OCI-LY7 (cell line): ENCODE measurements around the gene SLC39A8. TPM values are rescaled to one million over a fixed set of nuclear protein-coding genes. Genes with fewer than 3 reads are reported as not detected.

Experiments used
- BruUV-seq: library from RNA; stranded (reverse); fragments of 400-500 nt; replicated peaks from 2 replicates; lab custom pipeline; 2021; lab: Mats Ljungman, UMichigan
- CTCF ChIA-PET: fragments of 300-600 bp; sonication (Branson Sonifier 250); formaldehyde crosslinking; loops from one replicate; lab custom pipeline; 2022; ENCODE audit warnings: antibody characterized with exemption; ENCODE audit not compliant: unreplicated experiment; lab: Charles Lee
- POLR2A ChIA-PET: fragments of 300-600 bp; sonication (Branson Sonifier 250); formaldehyde crosslinking; loops from one replicate; lab custom pipeline; 2022; ENCODE audit warnings: antibody characterized with exemption; lab: Charles Lee
- DNase-seq: peaks from one replicate; pipeline ENCODE4 v3.0.0-alpha.2; 2015; ENCODE audit warnings: low spot score
- H2AFZ ChIP-seq: fragments of 200-600 bp; sonication (generic), shearing (Covaris generic); 2 replicates; pipeline ENCODE4 v1.6.1; 2014; ENCODE audit warnings: mild to moderate bottlenecking, antibody characterized with exemption, low read length, moderate library complexity
- H3K27ac ChIP-seq: fragments of 200-600 bp; sonication (generic); 2 replicates; pipeline ENCODE4 v1.5.1; 2014; ENCODE audit warnings: mixed run types, low read depth, mild to moderate bottlenecking, moderate library complexity, low read length, inconsistent platforms; ENCODE audit not compliant: poor library complexity, severe bottlenecking
- H3K36me3 ChIP-seq: fragments of 200-600 bp; sonication (generic); 2 replicates; pipeline ENCODE4 v1.6.1; 2014; ENCODE audit warnings: mild to moderate bottlenecking, antibody characterized with exemption, low read length, moderate library complexity, mixed read lengths; ENCODE audit not compliant: insufficient read depth
- H3K4me1 ChIP-seq: fragments of 200-600 bp; sonication (generic); 2 replicates; pipeline ENCODE4 v1.5.1; 2014; ENCODE audit warnings: mild to moderate bottlenecking, low read length; ENCODE audit not compliant: insufficient read depth, poor library complexity, severe bottlenecking
- H3K4me2 ChIP-seq: fragments of 200-600 bp; sonication (generic); 2 replicates; pipeline ENCODE4 v1.6.1; 2014; ENCODE audit warnings: mild to moderate bottlenecking, low read length
- H3K4me3 ChIP-seq: fragments of 200-600 bp; sonication (generic); 2 replicates; pipeline ENCODE4 v1.5.1; 2014; ENCODE audit warnings: mild to moderate bottlenecking, low read depth, low read length; ENCODE audit not compliant: poor library complexity, severe bottlenecking
- H3K79me2 ChIP-seq: fragments of 200-600 bp; sonication (generic); 2 replicates; pipeline ENCODE4 v1.6.1; 2016; ENCODE audit warnings: low read depth, mild to moderate bottlenecking, low read length, moderate library complexity, mixed read lengths; ENCODE audit not compliant: insufficient read depth
- H3K9me2 ChIP-seq: fragments of 200-600 bp; sonication (generic); 2 replicates; pipeline ENCODE4 v1.6.1; 2016; ENCODE audit warnings: mild to moderate bottlenecking, low read length, mixed read lengths; ENCODE audit not compliant: insufficient read depth
- H3K9me3 ChIP-seq: fragments of 200-600 bp; sonication (generic); 2 replicates; pipeline ENCODE4 v1.6.1; 2014; ENCODE audit warnings: mild to moderate bottlenecking, mixed run types, low read length, mixed read lengths
- H4K20me1 ChIP-seq: fragments of 200-600 bp; sonication (generic); 2 replicates; pipeline ENCODE4 v1.6.1; 2014; ENCODE audit warnings: mild to moderate bottlenecking, antibody characterized with exemption, low read length, moderate library complexity, mixed read lengths; ENCODE audit not compliant: insufficient read depth
- CTCF ChIP-seq: fragments of 200-600 bp; sonication (generic); conservative IDR thresholded peaks from 2 replicates; pipeline ENCODE4 v1.5.1; 2014; ENCODE audit warnings: mild to moderate bottlenecking, antibody characterized with exemption, low read length, moderate library complexity, mixed read lengths
- EZH2phosphoT487 ChIP-seq: fragments of 200-600 bp; sonication (generic); IDR thresholded peaks from 2 replicates; pipeline ENCODE4 v1.6.1; 2018; ENCODE audit warnings: low read depth, borderline replicate concordance, mild to moderate bottlenecking, mixed run types, antibody characterized with exemption, low read length, moderate library complexity, mixed read lengths
- intact Hi-C: fragments of 100-400 bp; cut with micrococcal nuclease; formaldehyde crosslinking; loops from one replicate; pipeline ENCODE4 v1.10.0; 2022; ENCODE audit not compliant: unreplicated experiment
- total RNA-seq, 2 experiments: library from RNA; depleted of rRNA in 1 of 2; stranded (reverse); fragments of >200 nt in 1 of 2; shearing (Covaris generic) in 1 of 2; gene quantifications; 2 replicates each; pipeline ENCODE4 v1.2.3, GENCODE V29; 2014 to 2022

Gene SLC39A8
- total RNA-seq, 2 experiments from 2014 or later: 35.4 to 57.0 TPM

GRCh38 chr4:102319594-102319993 lies 25.7 kb downstream of the SLC39A8 start:
- CTCF ChIA-PET: no interaction called here
- Histone ChIP-seq H3K9me3 (no peaks in the 10 kb centered on the region), H3K4me1 (peaks cover 23% of the 10 kb centered on the region), H3K27ac (no peak overlapping the region), H3K4me2 (no peak overlapping the region), H2AFZ (no peak overlapping the region), H3K9me2 (no peaks in the 10 kb centered on the region), H3K4me3 (no peak overlapping the region), H3K79me2 (peaks cover 23% of the 10 kb centered on the region; the same call in 1 of the 2 replicates), H3K36me3 (peaks cover 7% of the 10 kb centered on the region; the same call in 1 of the 2 replicates), H4K20me1 (peaks cover 9% of the 10 kb centered on the region)
- TF ChIP-seq EZH2phosphoT487: no peak
- no peak for TF ChIP-seq CTCF
- DNase-seq: no peak
- no TSS peak for BruUV-seq
- intact Hi-C loops: no loop called here
- POLR2A ChIA-PET: interaction anchor here (1.3 kb wide), 1 partner anchor 26 kb away, joined by 4 read pairs; the partner anchor contains the start of gene SLC39A8

- no peak overlapping the region for H3K4me3 ChIP-seq
- peaks cover 23% of the 10 kb centered on the region; the same call in 1 of the 2 replicates for H3K79me2 ChIP-seq
- peaks cover 21% of the 10 kb centered on the region for H3K4me1 ChIP-seq
- DNase-seq: no peak
- H3K27ac ChIP-seq: no peak overlapping the region
- ChIA-PET CTCF (interaction anchor here (0.7 kb wide), 1 partner anchor 19 kb away, joined by 3 read pairs; no protein-coding TSS in a partner anchor), POLR2A (interaction anchor here (0.9 to 1.3 kb wide), 2 partner anchors 11 to 27 kb away, joined by 3 to 4 read pairs; partner anchors contain the start of gene SLC39A8)
- no peak overlapping the region for H3K4me2 ChIP-seq
- intact Hi-C loops: no loop called here
- BruUV-seq: no TSS peak
- no peaks in the 10 kb centered on the region for H3K9me3 ChIP-seq
- H2AFZ ChIP-seq: no peak overlapping the region
- peaks cover 13% of the 10 kb centered on the region for H3K36me3 ChIP-seq
- H3K9me2 ChIP-seq: no peaks in the 10 kb centered on the region
- TF ChIP-seq EZH2phosphoT487 (no peak), CTCF (no peak)
- H4K20me1 ChIP-seq: peaks cover 9% of the 10 kb centered on the region
Observed at GRCh38 chr4:102318526-102318925, 26.8 kb downstream of the SLC39A8 start.

DNA sequence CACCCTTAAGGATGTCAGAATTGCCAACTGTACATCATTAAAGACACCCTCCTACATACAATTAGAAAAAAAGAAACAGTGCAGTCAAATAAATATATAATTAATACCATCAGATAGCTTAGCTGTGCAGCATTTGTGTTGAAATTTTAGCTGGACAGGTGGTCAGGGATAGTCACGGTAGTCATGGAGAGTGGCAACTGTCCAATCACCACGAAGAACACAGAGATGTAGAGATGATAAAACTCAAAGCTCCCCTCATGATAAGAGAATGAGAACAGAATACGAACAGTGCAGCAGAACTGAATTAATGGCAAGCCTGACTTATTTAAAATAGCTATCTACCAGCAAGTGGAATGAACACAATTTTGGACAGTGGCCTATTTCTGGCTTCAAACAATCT lies 27.2 kb downstream of the SLC39A8 start:
- H3K36me3 ChIP-seq: peaks cover 13% of the 10 kb centered on the region
- no peaks in the 10 kb centered on the region for H3K9me2 ChIP-seq
- H3K79me2 ChIP-seq: peaks cover 23% of the 10 kb centered on the region; the same call in 1 of the 2 replicates
- H4K20me1 ChIP-seq: peaks cover 9% of the 10 kb centered on the region
- no peak overlapping the region for H2AFZ ChIP-seq
- TF ChIP-seq CTCF (no peak), EZH2phosphoT487 (no peak)
- ChIA-PET CTCF (interaction anchor here (0.7 kb wide), 1 partner anchor 19 kb away, joined by 3 read pairs; no protein-coding TSS in a partner anchor), POLR2A (interaction anchor here (0.9 to 1.3 kb wide), 3 partner anchors 12 to 27 kb away, joined by 3 to 4 read pairs (median 3); partner anchors contain the start of gene SLC39A8)
- no peaks in the 10 kb centered on the region for H3K9me3 ChIP-seq
- no peak overlapping the region for H3K27ac ChIP-seq
- no TSS peak for BruUV-seq
- intact Hi-C loops: no loop called here
- no peak for DNase-seq
- no peak overlapping the region for H3K4me2 ChIP-seq
- H3K4me3 ChIP-seq: no peak overlapping the region
- peaks cover 21% of the 10 kb centered on the region for H3K4me1 ChIP-seq
